HepG2 (cell line): Measurements from ENCODE around the gene TOP2A. TPM values are rescaled to one million over a fixed set of nuclear protein-coding genes. Genes with fewer than 3 reads are reported as not detected.

ENCODE experiments used
- ADNP ChIP-seq: sonication (generic); formaldehyde crosslinking; IDR thresholded peaks from 2 replicates; pipeline ENCODE4 v1.4.0; 2020; ENCODE audit warnings: missing genetic modification reagents
- NR1H2 ChIP-seq: sonication (generic); formaldehyde crosslinking; IDR thresholded peaks from 2 replicates; pipeline ENCODE4 v1.8.1; 2022; ENCODE audit warnings: low read depth, missing genetic modification reagents, borderline replicate concordance
- NR2C2 ChIP-seq: sonication (generic); formaldehyde crosslinking; IDR thresholded peaks from 2 replicates; pipeline ENCODE4 v1.4.0; 2020; ENCODE audit warnings: missing genetic modification reagents, mild to moderate bottlenecking, moderate library complexity, borderline replicate concordance
- RARA ChIP-seq: IDR thresholded peaks from 2 replicates; pipeline ENCODE4 v1.6.1; 2016; ENCODE audit warnings: missing genetic modification reagents, missing compliant biosample characterization
- RXRA ChIP-seq: sonication (generic); formaldehyde crosslinking; IDR thresholded peaks from 2 replicates; pipeline ENCODE4 v1.5.1; 2020; ENCODE audit warnings: missing genetic modification reagents
- RXRB ChIP-seq: IDR thresholded peaks from 2 replicates; pipeline ENCODE4 v1.6.1; 2016; ENCODE audit warnings: borderline replicate concordance, missing genetic modification reagents, missing compliant biosample characterization
- SMARCE1 ChIP-seq: fragments of 450-650 bp; IDR thresholded peaks from 2 replicates; pipeline ENCODE4 v1.6.1; 2017; ENCODE audit warnings: borderline replicate concordance
- SRF ChIP-seq: IDR thresholded peaks from 2 replicates; pipeline ENCODE4 v1.6.1; 2011; ENCODE audit warnings: mild to moderate bottlenecking, low read depth, low read length, moderate library complexity
- SRSF9 ChIP-seq: fragments of 200-400 bp; formaldehyde crosslinking; IDR thresholded peaks from 2 replicates; pipeline ENCODE4 v1.6.1; 2018; ENCODE audit warnings: borderline replicate concordance, mild to moderate bottlenecking, low read depth, low read length; ENCODE audit not compliant: insufficient read depth, poor library complexity, severe bottlenecking
- TGIF2 ChIP-seq: IDR thresholded peaks from 2 replicates; pipeline ENCODE4 v1.6.1; 2016; ENCODE audit warnings: control low read depth, missing compliant biosample characterization
- TOE1 ChIP-seq: sonication (generic); formaldehyde crosslinking; IDR thresholded peaks from 2 replicates; pipeline ENCODE4 v1.4.0; 2020; ENCODE audit warnings: mild to moderate bottlenecking, missing genetic modification reagents
- ZFY ChIP-seq: sonication (generic); formaldehyde crosslinking; IDR thresholded peaks from 2 replicates; pipeline ENCODE4 v1.4.0; 2020; ENCODE audit warnings: missing genetic modification reagents
- ZNF251 ChIP-seq: sonication (generic); formaldehyde crosslinking; IDR thresholded peaks from 2 replicates; pipeline ENCODE4 v1.9.0; 2021; ENCODE audit warnings: mild to moderate bottlenecking, missing genetic modification reagents
- ZNF446 ChIP-seq: sonication (generic); formaldehyde crosslinking; IDR thresholded peaks from 2 replicates; pipeline ENCODE4 v1.5.0; 2020; ENCODE audit warnings: mild to moderate bottlenecking, missing genetic modification reagents
- ZNF547 ChIP-seq: sonication (generic); formaldehyde crosslinking; IDR thresholded peaks from 2 replicates; pipeline ENCODE4 v1.5.1; 2020; ENCODE audit warnings: mild to moderate bottlenecking, missing genetic modification reagents
- ZNF674 ChIP-seq: sonication (generic); formaldehyde crosslinking; IDR thresholded peaks from 2 replicates; pipeline ENCODE4 v1.5.0; 2020; ENCODE audit warnings: low read depth, mild to moderate bottlenecking, missing genetic modification reagents
- ZNF891 ChIP-seq: sonication (generic); formaldehyde crosslinking; IDR thresholded peaks from 2 replicates; pipeline ENCODE4 v1.5.0; 2020; ENCODE audit warnings: mild to moderate bottlenecking, missing genetic modification reagents
- ZSCAN25 ChIP-seq: sonication (generic); formaldehyde crosslinking; IDR thresholded peaks from 2 replicates; pipeline ENCODE4 v1.8.0; 2022; ENCODE audit warnings: mild to moderate bottlenecking, missing genetic modification reagents
- polyA plus RNA-seq, 8 experiments: library from polyadenylated mRNA; depleted of rRNA in 3 of 8; stranded (reverse) in 7 of 8; unstranded in 1 of 8; fragments of >200 nt; fragmentation: Illumina TruSeq in 4 of 8; extraction: Trizol in 4 of 8; gene quantifications; 2 replicates each; pipeline versions ENCODE4 v1.2.1 to v1.2.3, GENCODE V29; 2011 to 2016; ENCODE audit warnings: low read depth in 4 of 8, missing spikeins in 1 of 8, mixed read lengths in 1 of 8; ENCODE audit not compliant: insufficient read depth in 1 of 8
- total RNA-seq, 5 experiments: library from RNA; depleted of rRNA; stranded (reverse); fragments of >200 nt; fragmentation: Illumina TruSeq; extraction: Trizol; gene quantifications; 2 replicates each; pipeline ENCODE4 v1.2.3, GENCODE V29; 2016; ENCODE audit warnings: low read depth in 1 of 5
- TF ChIP-seq, protein P1 (sequence below): IDR thresholded peaks from 2 replicates; pipeline ENCODE4 v1.6.1; 2016
- TF ChIP-seq, protein P2 (sequence below): sonication (generic); formaldehyde crosslinking; IDR thresholded peaks from 2 replicates; pipeline ENCODE4 v1.5.0; 2020; ENCODE audit warnings: mild to moderate bottlenecking, low read depth, missing genetic modification reagents, borderline replicate concordance
- TF ChIP-seq, protein P3 (sequence below): sonication (generic); formaldehyde crosslinking; IDR thresholded peaks from 2 replicates; pipeline ENCODE4 v1.4.0; 2020; ENCODE audit warnings: missing genetic modification reagents
- TF ChIP-seq, protein P4 (sequence below): sonication (generic); formaldehyde crosslinking; IDR thresholded peaks from 2 replicates; pipeline ENCODE4 v1.4.0; 2020; ENCODE audit warnings: missing genetic modification reagents

Gene TOP2A
- total and polyA plus RNA-seq, 2 of the 13 experiments (the other 11 are each of a cell fraction or from before 2014, with no cell fraction given): 108 to 327 TPM

- TF ChIP-seq SMARCE1: no peak
- peak; percentile 59; the same call in 1 of the 2 replicates for TF ChIP-seq RXRA (CRISPR knock-in tag)
- no peak for TF ChIP-seq SRSF9
- no peak for TF ChIP-seq TOE1 (CRISPR knock-in tag)
- TF ChIP-seq ZNF891 (CRISPR knock-in tag): peak; percentile 49; the same call in 1 of the 2 replicates
- TF ChIP-seq ADNP: no peak
- 0 out of 2 replicates have a peak, but pooled peaks have one; percentile 5 for TF ChIP-seq NR2C2 (CRISPR knock-in tag)
- no peak for TF ChIP-seq ZNF547 (CRISPR knock-in tag)
- no peak for TF ChIP-seq NR1H2 (CRISPR knock-in tag)
- peak; percentile 52; the same call in 1 of the 2 replicates for TF ChIP-seq RARA (CRISPR knock-in tag)
- TF ChIP-seq, protein P1, sequence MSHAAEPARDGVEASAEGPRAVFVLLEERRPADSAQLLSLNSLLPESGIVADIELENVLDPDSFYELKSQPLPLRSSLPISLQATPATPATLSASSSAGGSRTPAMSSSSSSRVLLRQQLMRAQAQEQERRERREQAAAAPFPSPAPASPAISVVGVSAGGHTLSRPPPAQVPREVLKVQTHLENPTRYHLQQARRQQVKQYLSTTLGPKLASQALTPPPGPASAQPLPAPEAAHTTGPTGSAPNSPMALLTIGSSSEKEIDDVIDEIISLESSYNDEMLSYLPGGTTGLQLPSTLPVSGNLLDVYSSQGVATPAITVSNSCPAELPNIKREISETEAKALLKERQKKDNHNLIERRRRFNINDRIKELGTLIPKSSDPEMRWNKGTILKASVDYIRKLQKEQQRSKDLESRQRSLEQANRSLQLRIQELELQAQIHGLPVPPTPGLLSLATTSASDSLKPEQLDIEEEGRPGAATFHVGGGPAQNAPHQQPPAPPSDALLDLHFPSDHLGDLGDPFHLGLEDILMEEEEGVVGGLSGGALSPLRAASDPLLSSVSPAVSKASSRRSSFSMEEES (CRISPR knock-in tag): peak; percentile 80; the same call in 1 of the 2 replicates
- no peak for TF ChIP-seq ZNF674 (CRISPR knock-in tag)
- peak; percentile 85 for TF ChIP-seq RXRB
- peak; percentile 19; the same call in 1 of the 2 replicates for TF ChIP-seq ZFY (CRISPR knock-in tag)
- no peak for TF ChIP-seq SRF
- no peak for TF ChIP-seq TGIF2 (CRISPR knock-in tag)
- TF ChIP-seq ZSCAN25 (CRISPR knock-in tag): peak; percentile 52; the same call in 1 of the 2 replicates
- no peak for TF ChIP-seq ZNF446 (CRISPR knock-in tag)
- TF ChIP-seq, protein P2, sequence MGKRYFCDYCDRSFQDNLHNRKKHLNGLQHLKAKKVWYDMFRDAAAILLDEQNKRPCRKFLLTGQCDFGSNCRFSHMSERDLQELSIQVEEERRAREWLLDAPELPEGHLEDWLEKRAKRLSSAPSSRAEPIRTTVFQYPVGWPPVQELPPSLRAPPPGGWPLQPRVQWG (CRISPR knock-in tag): no peak
- TF ChIP-seq, protein P3, sequence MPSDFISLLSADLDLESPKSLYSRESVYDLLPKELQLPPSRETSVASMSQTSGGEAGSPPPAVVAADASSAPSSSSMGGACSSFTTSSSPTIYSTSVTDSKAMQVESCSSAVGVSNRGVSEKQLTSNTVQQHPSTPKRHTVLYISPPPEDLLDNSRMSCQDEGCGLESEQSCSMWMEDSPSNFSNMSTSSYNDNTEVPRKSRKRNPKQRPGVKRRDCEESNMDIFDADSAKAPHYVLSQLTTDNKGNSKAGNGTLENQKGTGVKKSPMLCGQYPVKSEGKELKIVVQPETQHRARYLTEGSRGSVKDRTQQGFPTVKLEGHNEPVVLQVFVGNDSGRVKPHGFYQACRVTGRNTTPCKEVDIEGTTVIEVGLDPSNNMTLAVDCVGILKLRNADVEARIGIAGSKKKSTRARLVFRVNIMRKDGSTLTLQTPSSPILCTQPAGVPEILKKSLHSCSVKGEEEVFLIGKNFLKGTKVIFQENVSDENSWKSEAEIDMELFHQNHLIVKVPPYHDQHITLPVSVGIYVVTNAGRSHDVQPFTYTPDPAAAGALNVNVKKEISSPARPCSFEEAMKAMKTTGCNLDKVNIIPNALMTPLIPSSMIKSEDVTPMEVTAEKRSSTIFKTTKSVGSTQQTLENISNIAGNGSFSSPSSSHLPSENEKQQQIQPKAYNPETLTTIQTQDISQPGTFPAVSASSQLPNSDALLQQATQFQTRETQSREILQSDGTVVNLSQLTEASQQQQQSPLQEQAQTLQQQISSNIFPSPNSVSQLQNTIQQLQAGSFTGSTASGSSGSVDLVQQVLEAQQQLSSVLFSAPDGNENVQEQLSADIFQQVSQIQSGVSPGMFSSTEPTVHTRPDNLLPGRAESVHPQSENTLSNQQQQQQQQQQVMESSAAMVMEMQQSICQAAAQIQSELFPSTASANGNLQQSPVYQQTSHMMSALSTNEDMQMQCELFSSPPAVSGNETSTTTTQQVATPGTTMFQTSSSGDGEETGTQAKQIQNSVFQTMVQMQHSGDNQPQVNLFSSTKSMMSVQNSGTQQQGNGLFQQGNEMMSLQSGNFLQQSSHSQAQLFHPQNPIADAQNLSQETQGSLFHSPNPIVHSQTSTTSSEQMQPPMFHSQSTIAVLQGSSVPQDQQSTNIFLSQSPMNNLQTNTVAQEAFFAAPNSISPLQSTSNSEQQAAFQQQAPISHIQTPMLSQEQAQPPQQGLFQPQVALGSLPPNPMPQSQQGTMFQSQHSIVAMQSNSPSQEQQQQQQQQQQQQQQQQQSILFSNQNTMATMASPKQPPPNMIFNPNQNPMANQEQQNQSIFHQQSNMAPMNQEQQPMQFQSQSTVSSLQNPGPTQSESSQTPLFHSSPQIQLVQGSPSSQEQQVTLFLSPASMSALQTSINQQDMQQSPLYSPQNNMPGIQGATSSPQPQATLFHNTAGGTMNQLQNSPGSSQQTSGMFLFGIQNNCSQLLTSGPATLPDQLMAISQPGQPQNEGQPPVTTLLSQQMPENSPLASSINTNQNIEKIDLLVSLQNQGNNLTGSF: no peak
- TF ChIP-seq ZNF251 (CRISPR knock-in tag): no peak
- TF ChIP-seq, protein P4, sequence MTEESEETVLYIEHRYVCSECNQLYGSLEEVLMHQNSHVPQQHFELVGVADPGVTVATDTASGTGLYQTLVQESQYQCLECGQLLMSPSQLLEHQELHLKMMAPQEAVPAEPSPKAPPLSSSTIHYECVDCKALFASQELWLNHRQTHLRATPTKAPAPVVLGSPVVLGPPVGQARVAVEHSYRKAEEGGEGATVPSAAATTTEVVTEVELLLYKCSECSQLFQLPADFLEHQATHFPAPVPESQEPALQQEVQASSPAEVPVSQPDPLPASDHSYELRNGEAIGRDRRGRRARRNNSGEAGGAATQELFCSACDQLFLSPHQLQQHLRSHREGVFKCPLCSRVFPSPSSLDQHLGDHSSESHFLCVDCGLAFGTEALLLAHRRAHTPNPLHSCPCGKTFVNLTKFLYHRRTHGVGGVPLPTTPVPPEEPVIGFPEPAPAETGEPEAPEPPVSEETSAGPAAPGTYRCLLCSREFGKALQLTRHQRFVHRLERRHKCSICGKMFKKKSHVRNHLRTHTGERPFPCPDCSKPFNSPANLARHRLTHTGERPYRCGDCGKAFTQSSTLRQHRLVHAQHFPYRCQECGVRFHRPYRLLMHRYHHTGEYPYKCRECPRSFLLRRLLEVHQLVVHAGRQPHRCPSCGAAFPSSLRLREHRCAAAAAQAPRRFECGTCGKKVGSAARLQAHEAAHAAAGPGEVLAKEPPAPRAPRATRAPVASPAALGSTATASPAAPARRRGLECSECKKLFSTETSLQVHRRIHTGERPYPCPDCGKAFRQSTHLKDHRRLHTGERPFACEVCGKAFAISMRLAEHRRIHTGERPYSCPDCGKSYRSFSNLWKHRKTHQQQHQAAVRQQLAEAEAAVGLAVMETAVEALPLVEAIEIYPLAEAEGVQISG (CRISPR knock-in tag): 0 out of 2 replicates have a peak, but pooled peaks have one; percentile 27
Measured at GRCh38 chr17:40463122-40463550, 45.4 kb upstream of the TOP2A start (continued).
